Hematopoietic multipotent progenitor cell treated with erythropoietin and hydrocortisone succinate and interleukin-3 and kit ligand, for 4 days (in vitro differentiated cells): ENCODE measurements around the gene MTHFR.

ENCODE experiments used
- DNase-seq: peaks from one replicate; pipeline ENCODE4 v3.0.0-alpha.2; 2015

Gene MTHFR

GRCh38 chr1:11805422-11806306, at the start of gene MTHFR, which contains the start of gene CLCN6:
Gene MTHFR, minus strand, starts transcription at chr1:11805964. Its CDS starts 2,848 bp downstream, at chr1:11803116.
Gene CLCN6, plus strand, starts transcription at chr1:11806191. Its CDS starts 72 bp downstream, at chr1:11806263.
- peak; percentile 100 for DNase-seq

DNA sequence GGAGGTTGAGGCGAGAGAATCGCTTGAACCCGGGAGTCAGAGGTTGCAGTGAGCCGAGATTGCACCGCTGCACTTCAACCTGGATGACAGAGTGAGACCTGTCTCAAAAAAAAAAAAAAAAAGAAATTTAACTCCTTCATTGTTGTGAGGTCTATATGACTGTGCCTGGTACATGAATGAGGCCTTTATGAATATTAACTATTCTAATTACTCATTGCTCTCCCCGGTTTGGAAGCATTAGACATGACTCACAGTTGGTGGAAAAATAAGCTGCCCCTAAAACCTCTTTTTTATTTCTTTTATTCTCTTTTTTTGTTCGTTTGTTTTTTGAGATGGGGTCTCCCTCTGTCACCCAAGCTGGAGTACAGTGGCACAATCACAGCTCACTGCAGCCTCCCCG, 49.7 kb upstream of the MTHFR start:
- DNase-seq, result no peak

GRCh38 chr1:11854519-11854918, 48.8 kb upstream of the MTHFR start:
- DNase-seq, result no peak

- DNase-seq, result peak; percentile 78
Measured at GRCh38 chr1:11851180-11851579, 45.4 kb upstream of the MTHFR start.

DNA sequence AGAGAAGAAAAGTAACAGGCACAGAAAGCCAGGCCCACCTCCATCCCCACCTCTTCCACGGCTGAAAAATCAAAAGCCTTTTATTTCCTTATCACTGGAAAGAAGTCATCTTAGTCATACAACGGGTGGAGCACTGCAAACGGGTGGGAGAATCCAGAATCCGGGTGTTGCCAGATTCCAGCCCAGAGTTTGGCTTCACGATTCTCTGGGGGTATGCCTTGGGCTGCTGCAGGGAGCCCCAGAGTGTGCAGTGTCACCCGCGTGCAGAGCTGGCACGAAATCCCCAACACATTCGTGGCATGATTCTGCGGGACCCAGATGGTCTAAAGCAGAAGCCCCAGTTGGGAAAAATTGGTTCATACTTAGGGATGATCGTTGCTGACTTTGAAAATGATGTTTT, 44.4 kb upstream of the MTHFR start:
- no peak for DNase-seq

GRCh38 chr1:11848373-11848700, 42.6 kb upstream of the MTHFR start:
- DNase-seq, result no peak

- DNase-seq, result peak; percentile 28
Measured at GRCh38 chr1:11847667-11848372, 42.1 kb upstream of the MTHFR start, which contains the start of gene NPPA. Gene NPPA, minus strand, starts transcription at chr1:11847783. Its CDS starts 99 bp downstream, at chr1:11847684.

GRCh38 chr1:11845641-11846335, 40.0 kb upstream of the MTHFR start:
- peak; percentile 66 for DNase-seq

GRCh38 chr1:11842154-11843041, 36.6 kb upstream of the MTHFR start:
- DNase-seq, result peak; percentile 99

DNA sequence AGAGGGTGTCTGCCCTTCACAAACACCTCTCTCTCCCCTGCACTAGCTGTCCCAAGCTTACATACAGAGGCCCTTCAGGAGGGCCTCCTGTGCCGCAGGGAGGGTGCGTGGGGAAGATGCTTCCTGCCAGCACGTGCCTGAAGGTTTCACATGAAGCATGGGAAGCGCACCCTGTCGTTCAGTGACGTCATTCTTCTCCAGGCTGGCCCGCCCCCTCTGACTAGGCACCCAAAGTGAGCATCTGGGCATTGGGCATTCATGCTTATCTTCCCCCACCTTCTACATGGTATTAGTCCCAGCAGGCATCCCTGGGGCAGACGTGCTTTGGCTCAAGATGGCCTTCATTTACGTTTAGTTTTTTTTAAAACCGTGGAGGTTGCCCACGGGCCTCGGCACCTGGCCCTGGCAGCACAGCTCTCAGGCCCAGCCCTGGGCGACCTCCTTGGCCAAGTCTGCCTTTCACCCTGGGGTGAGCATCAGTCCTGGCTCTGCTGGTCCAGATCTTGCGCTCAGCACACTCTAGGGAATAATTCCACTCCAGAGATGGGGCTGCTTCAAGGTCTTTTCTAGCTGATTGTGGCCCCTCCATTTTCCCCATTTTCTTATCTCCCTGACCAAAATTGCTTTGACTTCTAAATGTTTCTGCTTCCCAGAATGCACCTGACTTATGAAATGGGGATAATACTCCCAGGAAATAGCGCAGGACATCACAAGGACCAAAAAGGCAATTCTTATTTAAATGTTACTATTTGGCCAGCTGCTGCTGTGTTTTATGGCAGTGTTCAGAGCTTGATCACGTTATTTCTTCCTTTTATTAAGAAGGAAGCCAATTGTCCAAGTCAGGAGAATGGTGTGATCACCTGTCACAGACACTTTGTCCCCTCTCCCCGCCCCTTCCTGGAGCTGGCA, 35.7 kb upstream of the MTHFR start:
- peak; percentile 91 for DNase-seq

DNA sequence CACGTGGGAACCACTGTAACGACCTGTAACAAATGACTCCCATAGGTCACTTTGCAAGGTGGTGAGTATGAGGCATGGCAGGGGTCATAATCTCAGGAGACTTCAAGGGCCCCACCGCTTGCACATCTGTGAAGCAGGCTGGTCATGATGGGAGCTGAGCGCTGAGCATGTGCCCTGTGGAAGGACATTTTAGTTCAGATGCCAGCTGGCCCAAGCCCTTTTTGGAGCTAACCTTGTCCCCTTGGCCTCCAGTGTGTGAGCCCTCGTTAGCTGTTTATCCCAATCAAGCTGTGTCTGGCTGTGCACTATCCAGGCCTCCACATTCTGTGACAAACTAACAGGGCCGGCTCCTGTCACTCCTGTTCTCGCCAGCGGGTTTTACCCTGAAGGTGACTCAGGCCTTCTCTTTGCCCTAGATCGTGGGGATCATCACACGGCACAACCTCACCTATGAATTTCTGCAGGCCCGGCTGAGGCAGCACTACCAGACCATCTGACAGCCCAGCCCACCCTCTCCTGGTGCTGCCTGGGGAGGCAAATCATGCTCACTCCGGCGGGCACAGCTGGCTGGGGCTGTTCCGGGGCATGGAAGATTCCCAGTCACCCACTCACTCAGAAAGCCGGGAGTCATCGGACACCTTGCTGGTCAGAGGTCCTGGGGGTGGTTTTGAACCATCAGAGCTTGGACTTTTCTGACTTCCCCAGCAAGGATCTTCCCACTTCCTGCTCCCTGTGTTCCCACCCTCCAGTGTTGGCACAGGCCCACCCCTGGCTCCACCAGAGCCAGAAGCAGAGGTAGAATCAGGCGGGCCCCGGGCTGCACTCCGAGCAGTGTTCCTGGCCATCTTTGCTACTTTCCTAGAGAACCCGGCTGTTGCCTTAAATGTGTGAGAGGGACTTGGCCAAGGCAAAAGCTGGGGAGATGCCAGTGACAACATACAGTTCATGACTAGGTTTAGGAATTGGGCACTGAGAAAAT, 34.3 kb upstream of the MTHFR start:
- no peak for DNase-seq

GRCh38 chr1:11838349-11839272, 32.8 kb upstream of the MTHFR start:
- DNase-seq, result peak; percentile 87

- DNase-seq, result no peak
Measured at GRCh38 chr1:11837767-11838348, 32.1 kb upstream of the MTHFR start.

- DNase-seq, result no peak
Measured at GRCh38 chr1:11836955-11837766, 31.4 kb upstream of the MTHFR start.

DNA sequence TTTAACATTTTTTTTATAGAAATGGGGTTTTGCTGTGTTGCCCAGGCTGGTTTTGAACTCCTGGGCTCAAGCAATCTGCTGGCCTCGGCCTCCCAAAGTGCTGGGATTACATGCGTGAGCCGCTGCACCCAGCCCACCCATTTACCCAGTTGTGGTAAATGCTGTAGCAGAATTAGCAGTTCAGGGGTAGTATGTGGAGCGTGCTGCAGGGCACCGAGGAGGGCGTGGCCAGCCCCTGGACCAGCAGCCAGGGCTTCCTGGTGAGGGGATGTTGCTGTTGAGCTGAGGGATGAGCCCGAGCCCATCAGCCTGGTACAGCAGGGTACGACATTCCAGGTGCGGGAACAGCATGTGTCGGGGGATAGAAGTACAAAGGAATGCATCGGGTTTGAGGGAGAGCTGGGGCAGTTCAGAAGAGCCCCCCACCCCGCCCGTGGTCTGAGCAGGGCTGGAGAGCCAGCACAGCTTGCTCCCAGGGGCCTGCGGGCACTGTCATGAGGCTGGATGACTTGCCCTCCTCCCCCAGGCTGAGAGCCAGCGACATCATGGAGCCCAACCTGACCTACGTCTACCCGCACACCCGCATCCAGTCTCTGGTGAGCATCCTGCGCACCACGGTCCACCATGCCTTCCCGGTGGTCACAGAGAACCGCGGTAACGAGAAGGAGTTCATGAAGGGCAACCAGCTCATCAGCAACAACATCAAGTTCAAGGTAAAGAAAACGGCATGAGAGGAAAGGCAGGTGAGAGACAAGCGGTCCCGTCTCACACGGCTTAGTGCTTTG, 29.9 kb upstream of the MTHFR start:
- DNase-seq, result no peak

- no peak for DNase-seq
Measured at GRCh38 chr1:11833900-11834299, 28.1 kb upstream of the MTHFR start.

GRCh38 chr1:11833497-11833896, 27.7 kb upstream of the MTHFR start:
- DNase-seq, result no peak
